WERI-Rb-1 (cell line): ENCODE results near the gene RBM12.

Experiments used
- DNase-seq: peaks from one replicate; pipeline ENCODE4 v3.0.0-alpha.2; 2020
- H3K27ac ChIP-seq: fragments of 250-450 bp; sonication (Bioruptor Pico); 2 replicates; pipeline ENCODE4 v1.5.1; 2020; ENCODE audit warnings: mild to moderate bottlenecking, moderate library complexity
- H3K27me3 ChIP-seq: fragments of 250-450 bp; sonication (Bioruptor Pico); 2 replicates; pipeline ENCODE4 v1.5.1; 2021; ENCODE audit warnings: mild to moderate bottlenecking, low read depth, moderate library complexity; ENCODE audit not compliant: insufficient read depth, severe bottlenecking
- H3K36me3 ChIP-seq: fragments of 250-450 bp; sonication (Bioruptor Pico); 2 replicates; pipeline ENCODE4 v1.5.1; 2020; ENCODE audit warnings: mild to moderate bottlenecking, moderate library complexity
- H3K4me3 ChIP-seq: 2 replicates; pipeline ENCODE4 v1.5.1; 2011; ENCODE audit warnings: low read depth, mild to moderate bottlenecking, control low read depth, low read length
- H3K9me3 ChIP-seq: fragments of 250-450 bp; sonication (Bioruptor Pico); 2 replicates; pipeline ENCODE4 v1.5.1; 2021; ENCODE audit warnings: mild to moderate bottlenecking, moderate library complexity; ENCODE audit not compliant: severe bottlenecking
- CTCF ChIP-seq: IDR thresholded peaks from 2 replicates; pipeline ENCODE4 v1.5.1; 2011; ENCODE audit warnings: low read depth, mild to moderate bottlenecking, control low read depth, inconsistent platforms, low read length

The RBM12 gene

GRCh38 chr20:35635652-35636051, 29.0 kb downstream of the RBM12 start:
- H3K4me3 ChIP-seq, result no peak overlapping the region
- no peak for TF ChIP-seq CTCF
- no peaks in the 10 kb centered on the region for H3K27me3 ChIP-seq
- no peak for DNase-seq
- no peak overlapping the region for H3K27ac ChIP-seq
- H3K36me3 ChIP-seq, result peaks cover 16% of the 10 kb centered on the region
- H3K9me3 ChIP-seq, result no peaks in the 10 kb centered on the region

GRCh38 chr20:35632539-35633115, 32.1 kb downstream of the RBM12 start:
- H3K4me3 ChIP-seq, result no peak overlapping the region
- peaks cover 36% of the 10 kb centered on the region for H3K36me3 ChIP-seq
- no peak overlapping the region for H3K27ac ChIP-seq
- H3K27me3 ChIP-seq, result no peaks in the 10 kb centered on the region
- DNase-seq, result no peak
- no peak for TF ChIP-seq CTCF
- H3K9me3 ChIP-seq, result no peaks in the 10 kb centered on the region

GRCh38 chr20:35630636-35631035, 34.1 kb downstream of the RBM12 start:
- Histone ChIP-seq H3K9me3 (no peaks in the 10 kb centered on the region), H3K36me3 (peaks cover 51% of the 10 kb centered on the region), H3K4me3 (no peak overlapping the region), H3K27me3 (no peaks in the 10 kb centered on the region), H3K27ac (no peak overlapping the region)
- no peak for TF ChIP-seq CTCF
- DNase-seq, result no peak

- TF ChIP-seq CTCF, result no peak
- H3K27me3 ChIP-seq, result no peaks in the 10 kb centered on the region
- no peaks in the 10 kb centered on the region for H3K9me3 ChIP-seq
- no peak overlapping the region for H3K27ac ChIP-seq
- peaks cover 60% of the 10 kb centered on the region for H3K36me3 ChIP-seq
- no peak overlapping the region for H3K4me3 ChIP-seq
- DNase-seq, result no peak
Measured at GRCh38 chr20:35629427-35630145, 35.1 kb downstream of the RBM12 start.

GRCh38 chr20:35627121-35627520, 37.6 kb downstream of the RBM12 start:
- Histone ChIP-seq H3K27ac (no peak overlapping the region), H3K4me3 (no peak overlapping the region), H3K36me3 (peaks cover 56% of the 10 kb centered on the region), H3K27me3 (no peaks in the 10 kb centered on the region), H3K9me3 (no peaks in the 10 kb centered on the region)
- DNase-seq, result no peak
- no peak for TF ChIP-seq CTCF
